Pancreas (tissue), 10 donors: ENCODE results near the gene GREB1L. TPM values are rescaled to one million over a fixed set of nuclear protein-coding genes. Genes with fewer than 3 reads are reported as not detected.
"Not testable (repeated sequence)": the region's sequence is repeated elsewhere in the genome, so short reads cannot be mapped to it uniquely, and the experiment has no call there.

Source experiments
- ATAC-seq, 4 donors: fragments of 200-7000 bp; cut with Tn5 transposase; one replicate each; pipeline versions ENCODE4 v1.8.0 to v1.9.1; 2020; ENCODE audit warnings: mild to moderate bottlenecking in 4 of 4, moderate library complexity in 4 of 4
- DNase-seq, 6 donors: peaks; one replicate each; pipeline ENCODE4 v3.0.0-alpha.2; 2020
- FAIRE-seq: peaks from 2 replicates; lab custom pipeline; 2012; peaks lifted over from hg19 to GRCh38; lab: Jason Lieb, UNC
- H3K27ac ChIP-seq, 4 donors: fragments of 200-600 bp; sonication (generic); 1 replicate in 3 of 4; 2 replicates in 1 of 4; pipeline versions ENCODE4 v1.5.0 to v1.8.0; 2020
- H3K27me3 ChIP-seq, 4 donors: fragments of 200-600 bp; one replicate each; pipeline ENCODE4 v1.8.0; 2021
- H3K36me3 ChIP-seq, 3 donors: fragments of 200-600 bp; sonication (generic) in 1 of 3; one replicate each; pipeline versions ENCODE4 v1.5.0 to v1.8.0; 2020 to 2021
- H3K4me1 ChIP-seq, 3 donors: fragments of 200-600 bp; one replicate each; pipeline ENCODE4 v1.8.0; 2021
- H3K4me3 ChIP-seq, 4 donors: fragments of 200-600 bp; sonication (generic) in 2 of 4; one replicate each; pipeline versions ENCODE4 v1.5.0 to v1.8.0; 2020 to 2021
- H3K9me3 ChIP-seq, 4 donors: fragments of 200-600 bp; one replicate each; pipeline ENCODE4 v1.8.0; 2021
- WGBS, 2 donors: extraction: QIAGEN DNeasy Blood & Tissue Kit; methylation state at CpG; one replicate each; pipeline ENCODE4 v1.1.7; 2013; 5-methylcytosine and 5-hydroxymethylcytosine counted together
- intact Hi-C, 3 donors: fragments of 100-400 bp; cut with DNase I; formaldehyde crosslinking; loops; one replicate each; pipeline versions ENCODE4 v1.11.1 to v1.14.2; 2022
- polyA plus RNA-seq, 2 donors: library from polyadenylated mRNA; stranded (reverse); fragments of 200-250 nt; gene quantifications; one replicate each; pipeline ENCODE4 v1.2.3, GENCODE V29; 2013
- total RNA-seq, 6 donors: library from RNA; stranded (reverse); fragmentation: NEBNext Ultra II Directional in 4 of 6; extraction: Animal tissue kit (Norgen Biotek cat#: 25700) in 4 of 6; gene quantifications; one replicate each; pipeline versions ENCODE4 v1.2.1 to v1.2.4, GENCODE V29; 2021 to 2023
- TF ChIP-seq, protein P1 (sequence below), 4 donors: fragments of 200-600 bp; sonication (generic) in 3 of 4; IDR thresholded peaks; one replicate each; pipeline versions ENCODE4 v1.5.0 to v1.8.0; 2021; ENCODE audit warnings: antibody characterized with exemption in 4 of 4
- donor health status: healthy with polysubstance abuse.
- donor health status: DM: no; HTN: no; CAD: no; lungs with moderate emphysema.
- donor health status: DM: no; HTN: no; CAD: no.
- donor health status: control.
- donor health status: control.
- donor health status: Bipolar disorder and iron deficiency.
- donor health status: DM: yes; HTN: yes; CAD: no.
- donor health status: DM: no; HTN: no; CAD: no.
- donor health status: DM: no; HTN: no; CAD: no.
- donor health status: DM: yes; HTN: yes; CAD: no.

The GREB1L gene
- total and polyA plus RNA-seq, 8 donors, result 0.03 to 0.34 (median 0.19) TPM; not detected in 2

DNA sequence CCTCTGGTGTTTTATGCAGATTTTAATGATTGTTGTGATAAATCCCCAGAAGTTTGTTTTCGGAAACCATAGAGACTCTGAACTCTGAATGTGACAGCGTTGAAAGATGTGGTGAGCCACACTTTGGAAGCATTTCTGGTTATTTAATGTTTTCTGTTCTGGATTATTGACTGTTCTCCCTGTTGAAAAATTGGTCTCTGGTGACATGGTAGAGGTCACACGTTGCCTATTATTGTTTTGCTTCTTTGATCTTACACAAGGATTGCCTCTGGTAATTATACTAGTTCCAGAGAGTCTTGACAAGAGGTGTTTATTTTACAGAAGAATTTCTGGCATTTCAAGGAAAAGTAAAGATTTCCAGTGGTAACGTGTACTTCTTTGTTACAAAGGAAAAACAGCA lies 127.1 kb downstream of the GREB1L start:
- intact Hi-C loops, result no loop called here
- Histone ChIP-seq H3K4me1 (no peaks in the 10 kb centered on the region), H3K27me3 (peaks cover 0 to 7% (median 2%) of the 10 kb centered on the region in 4 donors), H3K27ac (no peak overlapping the region), H3K36me3 (no peaks in the 10 kb centered on the region), H3K9me3 (no peaks in the 10 kb centered on the region), H3K4me3 (no peak overlapping the region)
- TF ChIP-seq, protein P1, sequence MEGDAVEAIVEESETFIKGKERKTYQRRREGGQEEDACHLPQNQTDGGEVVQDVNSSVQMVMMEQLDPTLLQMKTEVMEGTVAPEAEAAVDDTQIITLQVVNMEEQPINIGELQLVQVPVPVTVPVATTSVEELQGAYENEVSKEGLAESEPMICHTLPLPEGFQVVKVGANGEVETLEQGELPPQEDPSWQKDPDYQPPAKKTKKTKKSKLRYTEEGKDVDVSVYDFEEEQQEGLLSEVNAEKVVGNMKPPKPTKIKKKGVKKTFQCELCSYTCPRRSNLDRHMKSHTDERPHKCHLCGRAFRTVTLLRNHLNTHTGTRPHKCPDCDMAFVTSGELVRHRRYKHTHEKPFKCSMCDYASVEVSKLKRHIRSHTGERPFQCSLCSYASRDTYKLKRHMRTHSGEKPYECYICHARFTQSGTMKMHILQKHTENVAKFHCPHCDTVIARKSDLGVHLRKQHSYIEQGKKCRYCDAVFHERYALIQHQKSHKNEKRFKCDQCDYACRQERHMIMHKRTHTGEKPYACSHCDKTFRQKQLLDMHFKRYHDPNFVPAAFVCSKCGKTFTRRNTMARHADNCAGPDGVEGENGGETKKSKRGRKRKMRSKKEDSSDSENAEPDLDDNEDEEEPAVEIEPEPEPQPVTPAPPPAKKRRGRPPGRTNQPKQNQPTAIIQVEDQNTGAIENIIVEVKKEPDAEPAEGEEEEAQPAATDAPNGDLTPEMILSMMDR (IDR thresholded peaks at IDR 0.05), result no peak
- WGBS, 2 donors, result 46 to 50% methylated on average over 4 of the region's 4 CpGs
- FAIRE-seq (no peak), DNase-seq (no peak), ATAC-seq (no peak)

DNA sequence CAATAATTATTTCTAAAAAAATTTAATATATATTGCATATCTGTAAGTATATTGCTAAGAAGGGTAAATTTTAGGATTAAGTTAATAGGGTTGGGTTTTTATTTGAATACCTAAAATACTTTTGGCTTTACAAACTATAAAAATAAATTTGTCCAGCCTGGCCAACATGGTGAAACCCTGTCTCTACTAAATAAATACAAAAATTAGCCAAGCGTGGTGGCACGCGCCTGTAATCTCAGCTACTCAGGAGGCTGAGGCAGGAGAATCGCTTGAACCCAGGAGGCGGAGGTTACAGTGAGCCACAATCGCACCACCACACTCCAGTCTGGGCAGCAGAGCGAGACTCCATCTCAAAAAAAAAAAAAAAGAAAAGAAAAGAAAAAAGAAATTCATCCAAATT lies 127.6 kb downstream of the GREB1L start:
- ATAC-seq, FAIRE-seq, H3K27me3 ChIP-seq, H3K27ac ChIP-seq, H3K36me3 ChIP-seq, intact Hi-C loops, DNase-seq, H3K4me3 ChIP-seq, H3K9me3 ChIP-seq, H3K4me1 ChIP-seq: not testable (repeated sequence)
- 93 to 97% methylated on average over 7 of the region's 7 CpGs for WGBS, 2 donors

DNA sequence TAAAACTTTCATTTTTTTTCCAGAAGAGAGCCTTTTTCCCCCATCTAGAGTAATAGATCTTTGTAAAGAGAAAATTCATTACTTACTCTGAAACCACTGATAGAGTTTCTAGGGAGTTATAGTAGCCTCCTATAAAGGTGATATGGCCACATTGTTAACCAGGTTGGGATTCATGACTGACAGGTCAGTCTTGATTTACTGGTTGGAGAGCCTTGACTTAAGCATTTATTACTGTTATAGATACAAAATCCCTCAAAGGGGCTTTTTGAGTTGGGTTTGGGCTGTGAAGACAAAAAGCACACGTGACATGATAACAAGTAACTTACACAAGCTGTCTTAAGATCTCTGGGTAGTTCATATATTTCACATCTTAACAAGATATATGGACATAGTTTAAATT lies 141.0 kb downstream of the GREB1L start:
- no peak for FAIRE-seq
- 79 to 80% methylated on average over 1 of the region's 1 CpG for WGBS, 2 donors
- TF ChIP-seq, protein P1 (IDR thresholded peaks at IDR 0.05), result no peak

DNA sequence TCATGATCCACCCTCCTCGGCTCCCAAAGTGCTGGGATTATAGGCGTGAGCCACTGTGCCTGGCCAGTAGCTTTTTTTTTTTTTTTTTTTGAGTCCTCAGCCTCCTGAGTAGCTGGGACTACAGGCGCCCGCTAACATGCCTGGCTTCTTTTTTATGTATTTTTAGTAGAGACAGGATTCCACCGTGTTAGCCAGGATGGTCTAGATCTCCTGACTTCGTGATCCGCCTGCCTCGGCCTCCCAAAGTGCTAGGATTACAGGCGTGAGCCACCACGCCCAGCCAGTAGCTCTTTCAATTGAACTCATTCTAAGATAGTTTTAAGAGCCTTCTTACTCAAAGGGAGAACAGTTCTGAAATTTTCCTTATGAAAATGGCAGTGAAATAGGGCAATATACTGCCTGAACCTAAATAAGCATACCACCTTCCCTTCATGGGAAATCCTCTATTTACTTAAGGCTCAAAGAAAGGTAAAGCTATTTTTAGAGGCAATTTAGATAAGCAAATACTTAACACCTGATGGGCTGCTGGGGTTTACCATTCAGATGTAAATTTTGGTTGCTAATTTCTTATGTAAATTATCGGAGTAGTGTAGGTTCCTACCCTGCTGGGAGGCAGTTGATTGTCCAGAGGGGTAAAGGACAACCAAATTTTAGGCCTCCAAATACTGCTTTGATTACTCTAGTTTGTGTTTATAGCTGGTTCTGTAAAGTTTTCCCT lies 144.7 kb downstream of the GREB1L start:
- no peak overlapping the region for H3K27ac ChIP-seq
- DNase-seq (no peak), FAIRE-seq (no peak), ATAC-seq (no peak)
- no peaks in the 10 kb centered on the region for H3K27me3 ChIP-seq
- no peaks in the 10 kb centered on the region for H3K4me1 ChIP-seq
- no peaks in the 10 kb centered on the region for H3K36me3 ChIP-seq
- H3K9me3 ChIP-seq, result no peaks in the 10 kb centered on the region
- intact Hi-C loops, result no loop called here
- WGBS, 2 donors, result 78 to 79% methylated on average over 11 of the region's 11 CpGs
- TF ChIP-seq, protein P1 (IDR thresholded peaks at IDR 0.05), result no peak
- no peak overlapping the region for H3K4me3 ChIP-seq

More for the DNA sequence above, 141.0 kb downstream of the GREB1L start:
- intact Hi-C loops, result no loop called here
- Histone ChIP-seq H3K36me3 (no peaks in the 10 kb centered on the region), H3K27me3 (no peaks in the 10 kb centered on the region), H3K4me3 (no peak overlapping the region), H3K9me3 (no peaks in the 10 kb centered on the region), H3K4me1 (no peaks in the 10 kb centered on the region), H3K27ac (no peak overlapping the region)
- ATAC-seq (no peak), DNase-seq (no peak)

DNA sequence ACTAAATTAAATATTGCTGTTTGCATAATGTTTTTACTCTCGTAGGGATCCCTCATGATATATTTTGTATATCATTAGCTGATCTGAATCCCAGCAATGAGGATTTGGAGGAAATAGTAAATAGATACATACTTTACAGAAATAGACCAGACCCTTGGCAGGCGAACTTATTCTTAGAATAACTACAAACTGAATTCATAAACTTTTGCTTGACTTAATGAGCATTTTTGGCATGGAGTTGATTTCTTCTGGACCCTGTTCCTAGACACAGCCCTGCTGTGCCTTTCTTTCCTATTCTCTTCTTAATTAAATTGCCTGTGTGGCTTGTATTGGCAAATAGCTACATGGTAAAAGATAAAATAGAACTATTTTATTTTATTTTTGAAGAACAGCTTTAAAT lies 145.9 kb downstream of the GREB1L start:
- Histone ChIP-seq H3K27ac (no peak overlapping the region), H3K9me3 (no peaks in the 10 kb centered on the region), H3K27me3 (no peaks in the 10 kb centered on the region), H3K4me3 (no peak overlapping the region), H3K4me1 (no peaks in the 10 kb centered on the region), H3K36me3 (no peaks in the 10 kb centered on the region)
- no peak for DNase-seq
- intact Hi-C loops, result no loop called here
- 75 to 77% methylated on average over 2 of the region's 2 CpGs for WGBS, 2 donors
- no peak for FAIRE-seq
- no peak for ATAC-seq
- TF ChIP-seq, protein P1 (IDR thresholded peaks at IDR 0.05), result no peak
